NB4 (cell line): ENCODE results near the gene IRX4.

Source experiments
- DNase-seq: peaks from one replicate; pipeline ENCODE4 v3.0.0; 2010; ENCODE audit warnings: low read depth
- H3K4me3 ChIP-seq: one replicate; pipeline ENCODE4 v1.5.1; 2011; ENCODE audit warnings: mild to moderate bottlenecking, low read depth, low read length, moderate library complexity
- CTCF ChIP-seq: IDR thresholded peaks from one replicate; pipeline ENCODE4 v1.5.1; 2012; ENCODE audit warnings: low read depth, low read length
- MAX ChIP-seq: IDR thresholded peaks from 2 replicates; pipeline ENCODE4 v1.6.1; 2011; ENCODE audit warnings: low read depth, low read length
- MYC ChIP-seq: IDR thresholded peaks from 2 replicates; pipeline ENCODE4 v1.6.1; 2011; ENCODE audit warnings: low read depth, low read length
- POLR2A ChIP-seq: IDR thresholded peaks from 2 replicates; pipeline ENCODE4 v1.6.1; 2011; ENCODE audit warnings: mild to moderate bottlenecking; ENCODE audit not compliant: insufficient read length; ENCODE audit errors: extremely low read depth

The IRX4 gene

GRCh38 chr5:1882337-1883119 lies at the start of gene IRX4:
Gene IRX4 (minus strand): TSS chr5:1882925. CDS start chr5:1882647, 278 bp downstream.
- DNase-seq = no peak
- TF ChIP-seq CTCF (no peak), MYC (no peak), MAX (no peak)
- H3K4me3 ChIP-seq = no peak within 1 kb of the TSS

GRCh38 chr5:1931604-1932231 lies 49.0 kb upstream of the IRX4 start:
- TF ChIP-seq POLR2A (no peak), CTCF (no peak), MYC (no peak), MAX (no peak)
- DNase-seq = no peak
- H3K4me3 ChIP-seq = no peak overlapping the region

- no peak for DNase-seq
Measured at GRCh38 chr5:1930880-1931603, 48.3 kb upstream of the IRX4 start.

GRCh38 chr5:1930501-1930879 lies 47.8 kb upstream of the IRX4 start:
- TF ChIP-seq CTCF (no peak), MYC (no peak), MAX (no peak), POLR2A (no peak)
- H3K4me3 ChIP-seq = no peak overlapping the region
- DNase-seq = no peak

More at GRCh38 chr5:1930880-1931603, 48.3 kb upstream of the IRX4 start:
- H3K4me3 ChIP-seq = no peak overlapping the region
- no peak for TF ChIP-seq CTCF
- TF ChIP-seq MAX = no peak
- TF ChIP-seq POLR2A = no peak
- no peak for TF ChIP-seq MYC

GRCh38 chr5:1929108-1929991 lies 46.6 kb upstream of the IRX4 start:
- TF ChIP-seq MAX (no peak), CTCF (no peak), POLR2A (no peak), MYC (no peak)
- DNase-seq = no peak
- no peak overlapping the region for H3K4me3 ChIP-seq
